HepG2 (cell line): Measurements from ENCODE around the gene MARS1. TPM values are rescaled to one million over a fixed set of nuclear protein-coding genes. Genes with fewer than 3 reads are reported as not detected.

Experiments used
- HHEX ChIP-seq: IDR thresholded peaks from 2 replicates; pipeline ENCODE4 v1.6.1; 2016; ENCODE audit warnings: control low read depth
- IRF2 ChIP-seq: IDR thresholded peaks from 2 replicates; pipeline ENCODE4 v1.6.1; 2018; ENCODE audit warnings: missing genetic modification reagents, missing compliant biosample characterization
- KDM5A ChIP-seq: fragments of 200-600 bp; sonication (generic); IDR thresholded peaks from 2 replicates; pipeline ENCODE4 v1.7.0; 2018; ENCODE audit warnings: antibody characterized with exemption, mild to moderate bottlenecking, low read length, borderline replicate concordance
- SALL1 ChIP-seq: sonication (generic); formaldehyde crosslinking; IDR thresholded peaks from 2 replicates; pipeline ENCODE4 v1.8.0; 2022; ENCODE audit warnings: mild to moderate bottlenecking, missing genetic modification reagents
- SAP130 ChIP-seq: IDR thresholded peaks from 2 replicates; pipeline ENCODE4 v1.6.1; 2016; ENCODE audit warnings: low read depth
- SMAD9 ChIP-seq: sonication (generic); formaldehyde crosslinking; IDR thresholded peaks from 2 replicates; pipeline ENCODE4 v1.5.1; 2020; ENCODE audit warnings: mild to moderate bottlenecking, missing genetic modification reagents
- ZNF441 ChIP-seq: sonication (generic); formaldehyde crosslinking; IDR thresholded peaks from 2 replicates; pipeline ENCODE4 v1.7.0; 2021; ENCODE audit warnings: missing genetic modification reagents, borderline replicate concordance
- ZNF775 ChIP-seq: sonication (generic); formaldehyde crosslinking; IDR thresholded peaks from 2 replicates; pipeline ENCODE4 v1.4.0; 2020; ENCODE audit warnings: missing genetic modification reagents, mild to moderate bottlenecking, moderate library complexity, borderline replicate concordance
- polyA plus RNA-seq, 8 experiments: library from polyadenylated mRNA; depleted of rRNA in 3 of 8; stranded (reverse) in 7 of 8; unstranded in 1 of 8; fragments of >200 nt; fragmentation: Illumina TruSeq in 4 of 8; extraction: Trizol in 4 of 8; gene quantifications; 2 replicates each; pipeline versions ENCODE4 v1.2.1 to v1.2.3, GENCODE V29; 2011 to 2016; ENCODE audit warnings: low read depth in 4 of 8, missing spikeins in 1 of 8, mixed read lengths in 1 of 8; ENCODE audit not compliant: insufficient read depth in 1 of 8
- total RNA-seq, 5 experiments: library from RNA; depleted of rRNA; stranded (reverse); fragments of >200 nt; fragmentation: Illumina TruSeq; extraction: Trizol; gene quantifications; 2 replicates each; pipeline ENCODE4 v1.2.3, GENCODE V29; 2016; ENCODE audit warnings: low read depth in 1 of 5
- TF ChIP-seq, protein P1 (sequence below): sonication (generic); formaldehyde crosslinking; IDR thresholded peaks from 2 replicates; pipeline ENCODE4 v1.5.0; 2020; ENCODE audit warnings: mild to moderate bottlenecking, missing genetic modification reagents, borderline replicate concordance
- TF ChIP-seq, protein P2 (sequence below): sonication (generic); formaldehyde crosslinking; IDR thresholded peaks from 2 replicates; pipeline ENCODE4 v1.8.0; 2023; ENCODE audit warnings: mild to moderate bottlenecking, missing genetic modification reagents
- TF ChIP-seq, protein P3 (sequence below): sonication (generic); formaldehyde crosslinking; IDR thresholded peaks from 2 replicates; pipeline ENCODE4 v1.4.0; 2020; ENCODE audit warnings: missing genetic modification reagents
- TF ChIP-seq, protein P4 (sequence below): sonication (generic); formaldehyde crosslinking; IDR thresholded peaks from 2 replicates; pipeline ENCODE4 v1.8.0; 2022; ENCODE audit warnings: mild to moderate bottlenecking, missing genetic modification reagents, borderline replicate concordance
- TF ChIP-seq, protein P5 (sequence below): sonication (generic); formaldehyde crosslinking; conservative IDR thresholded peaks from 2 replicates; pipeline ENCODE4 v1.4.0; 2020; ENCODE audit warnings: missing genetic modification reagents

The MARS1 gene
- total and polyA plus RNA-seq, 2 of the 13 experiments (the other 11 are each of a cell fraction or from before 2014, with no cell fraction given): 115 to 181 TPM

DNA sequence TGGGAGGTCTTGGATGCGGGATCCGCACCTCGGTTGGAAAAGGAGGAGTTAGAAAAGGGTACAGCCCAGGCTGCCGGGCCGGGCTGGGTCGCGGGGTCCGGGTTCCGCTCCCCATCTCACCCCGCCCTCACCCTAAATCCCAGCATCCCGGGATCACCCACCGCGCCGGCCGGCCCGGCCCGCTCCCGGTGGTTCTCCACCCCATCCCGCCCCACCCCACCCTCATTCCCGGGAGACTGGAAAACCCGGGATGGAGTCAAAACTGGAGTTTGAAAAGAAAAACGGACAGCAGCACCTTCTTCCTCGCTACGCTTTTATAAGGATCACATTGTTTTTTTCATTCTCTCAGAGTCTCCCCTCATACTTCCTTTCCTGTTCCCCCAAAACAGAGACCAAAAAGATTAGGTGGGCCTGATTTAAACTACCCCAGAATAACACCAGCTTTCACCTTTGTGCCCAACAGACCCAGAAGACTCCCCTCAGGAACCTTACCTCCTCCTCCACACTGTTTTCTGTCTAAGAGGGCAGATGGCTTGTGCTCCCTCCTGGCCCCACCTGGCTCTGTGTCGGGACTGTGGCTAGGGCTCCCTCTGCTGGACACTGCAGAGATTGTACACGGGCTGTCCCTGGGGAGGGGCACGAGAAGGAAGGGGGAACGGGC lies 25.5 kb upstream of the MARS1 start (continued):
- TF ChIP-seq, protein P1, sequence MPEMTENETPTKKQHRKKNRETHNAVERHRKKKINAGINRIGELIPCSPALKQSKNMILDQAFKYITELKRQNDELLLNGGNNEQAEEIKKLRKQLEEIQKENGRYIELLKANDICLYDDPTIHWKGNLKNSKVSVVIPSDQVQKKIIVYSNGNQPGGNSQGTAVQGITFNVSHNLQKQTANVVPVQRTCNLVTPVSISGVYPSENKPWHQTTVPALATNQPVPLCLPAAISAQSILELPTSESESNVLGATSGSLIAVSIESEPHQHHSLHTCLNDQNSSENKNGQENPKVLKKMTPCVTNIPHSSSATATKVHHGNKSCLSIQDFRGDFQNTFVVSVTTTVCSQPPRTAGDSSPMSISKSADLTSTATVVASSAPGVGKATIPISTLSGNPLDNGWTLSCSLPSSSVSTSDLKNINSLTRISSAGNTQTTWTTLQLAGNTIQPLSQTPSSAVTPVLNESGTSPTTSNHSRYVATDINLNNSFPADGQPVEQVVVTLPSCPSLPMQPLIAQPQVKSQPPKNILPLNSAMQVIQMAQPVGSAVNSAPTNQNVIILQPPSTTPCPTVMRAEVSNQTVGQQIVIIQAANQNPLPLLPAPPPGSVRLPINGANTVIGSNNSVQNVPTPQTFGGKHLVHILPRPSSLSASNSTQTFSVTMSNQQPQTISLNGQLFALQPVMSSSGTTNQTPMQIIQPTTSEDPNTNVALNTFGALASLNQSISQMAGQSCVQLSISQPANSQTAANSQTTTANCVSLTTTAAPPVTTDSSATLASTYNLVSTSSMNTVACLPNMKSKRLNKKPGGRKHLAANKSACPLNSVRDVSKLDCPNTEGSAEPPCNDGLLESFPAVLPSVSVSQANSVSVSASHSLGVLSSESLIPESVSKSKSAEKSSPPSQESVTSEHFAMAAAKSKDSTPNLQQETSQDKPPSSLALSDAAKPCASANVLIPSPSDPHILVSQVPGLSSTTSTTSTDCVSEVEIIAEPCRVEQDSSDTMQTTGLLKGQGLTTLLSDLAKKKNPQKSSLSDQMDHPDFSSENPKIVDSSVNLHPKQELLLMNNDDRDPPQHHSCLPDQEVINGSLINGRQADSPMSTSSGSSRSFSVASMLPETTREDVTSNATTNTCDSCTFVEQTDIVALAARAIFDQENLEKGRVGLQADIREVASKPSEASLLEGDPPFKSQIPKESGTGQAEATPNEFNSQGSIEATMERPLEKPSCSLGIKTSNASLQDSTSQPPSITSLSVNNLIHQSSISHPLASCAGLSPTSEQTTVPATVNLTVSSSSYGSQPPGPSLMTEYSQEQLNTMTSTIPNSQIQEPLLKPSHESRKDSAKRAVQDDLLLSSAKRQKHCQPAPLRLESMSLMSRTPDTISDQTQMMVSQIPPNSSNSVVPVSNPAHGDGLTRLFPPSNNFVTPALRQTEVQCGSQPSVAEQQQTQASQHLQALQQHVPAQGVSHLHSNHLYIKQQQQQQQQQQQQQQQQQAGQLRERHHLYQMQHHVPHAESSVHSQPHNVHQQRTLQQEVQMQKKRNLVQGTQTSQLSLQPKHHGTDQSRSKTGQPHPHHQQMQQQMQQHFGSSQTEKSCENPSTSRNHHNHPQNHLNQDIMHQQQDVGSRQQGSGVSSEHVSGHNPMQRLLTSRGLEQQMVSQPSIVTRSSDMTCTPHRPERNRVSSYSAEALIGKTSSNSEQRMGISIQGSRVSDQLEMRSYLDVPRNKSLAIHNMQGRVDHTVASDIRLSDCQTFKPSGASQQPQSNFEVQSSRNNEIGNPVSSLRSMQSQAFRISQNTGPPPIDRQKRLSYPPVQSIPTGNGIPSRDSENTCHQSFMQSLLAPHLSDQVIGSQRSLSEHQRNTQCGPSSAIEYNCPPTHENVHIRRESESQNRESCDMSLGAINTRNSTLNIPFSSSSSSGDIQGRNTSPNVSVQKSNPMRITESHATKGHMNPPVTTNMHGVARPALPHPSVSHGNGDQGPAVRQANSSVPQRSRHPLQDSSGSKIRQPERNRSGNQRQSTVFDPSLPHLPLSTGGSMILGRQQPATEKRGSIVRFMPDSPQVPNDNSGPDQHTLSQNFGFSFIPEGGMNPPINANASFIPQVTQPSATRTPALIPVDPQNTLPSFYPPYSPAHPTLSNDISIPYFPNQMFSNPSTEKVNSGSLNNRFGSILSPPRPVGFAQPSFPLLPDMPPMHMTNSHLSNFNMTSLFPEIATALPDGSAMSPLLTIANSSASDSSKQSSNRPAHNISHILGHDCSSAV (CRISPR knock-in tag): no peak
- TF ChIP-seq SAP130 (CRISPR knock-in tag) (peak; percentile 77), SMAD9 (CRISPR knock-in tag) (no peak), ZNF441 (CRISPR knock-in tag) (no peak), SALL1 (CRISPR knock-in tag) (peak; percentile 50; the same call in 1 of the 2 replicates), ZNF775 (no peak), HHEX (no peak), KDM5A (no peak), IRF2 (CRISPR knock-in tag) (peak; percentile 17; the same call in 1 of the 2 replicates)
- TF ChIP-seq, protein P2, sequence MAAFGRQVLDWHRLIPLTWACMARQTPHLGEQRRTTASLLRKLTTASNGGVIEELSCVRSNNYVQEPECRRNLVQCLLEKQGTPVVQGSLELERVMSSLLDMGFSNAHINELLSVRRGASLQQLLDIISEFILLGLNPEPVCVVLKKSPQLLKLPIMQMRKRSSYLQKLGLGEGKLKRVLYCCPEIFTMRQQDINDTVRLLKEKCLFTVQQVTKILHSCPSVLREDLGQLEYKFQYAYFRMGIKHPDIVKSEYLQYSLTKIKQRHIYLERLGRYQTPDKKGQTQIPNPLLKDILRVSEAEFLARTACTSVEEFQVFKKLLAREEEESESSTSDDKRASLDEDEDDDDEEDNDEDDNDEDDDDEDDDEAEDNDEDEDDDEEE (CRISPR knock-in tag): no peak
- TF ChIP-seq, protein P3, sequence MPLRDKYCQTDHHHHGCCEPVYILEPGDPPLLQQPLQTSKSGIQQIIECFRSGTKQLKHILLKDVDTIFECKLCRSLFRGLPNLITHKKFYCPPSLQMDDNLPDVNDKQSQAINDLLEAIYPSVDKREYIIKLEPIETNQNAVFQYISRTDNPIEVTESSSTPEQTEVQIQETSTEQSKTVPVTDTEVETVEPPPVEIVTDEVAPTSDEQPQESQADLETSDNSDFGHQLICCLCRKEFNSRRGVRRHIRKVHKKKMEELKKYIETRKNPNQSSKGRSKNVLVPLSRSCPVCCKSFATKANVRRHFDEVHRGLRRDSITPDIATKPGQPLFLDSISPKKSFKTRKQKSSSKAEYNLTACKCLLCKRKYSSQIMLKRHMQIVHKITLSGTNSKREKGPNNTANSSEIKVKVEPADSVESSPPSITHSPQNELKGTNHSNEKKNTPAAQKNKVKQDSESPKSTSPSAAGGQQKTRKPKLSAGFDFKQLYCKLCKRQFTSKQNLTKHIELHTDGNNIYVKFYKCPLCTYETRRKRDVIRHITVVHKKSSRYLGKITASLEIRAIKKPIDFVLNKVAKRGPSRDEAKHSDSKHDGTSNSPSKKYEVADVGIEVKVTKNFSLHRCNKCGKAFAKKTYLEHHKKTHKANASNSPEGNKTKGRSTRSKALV (CRISPR knock-in tag): no peak
- TF ChIP-seq, protein P4, sequence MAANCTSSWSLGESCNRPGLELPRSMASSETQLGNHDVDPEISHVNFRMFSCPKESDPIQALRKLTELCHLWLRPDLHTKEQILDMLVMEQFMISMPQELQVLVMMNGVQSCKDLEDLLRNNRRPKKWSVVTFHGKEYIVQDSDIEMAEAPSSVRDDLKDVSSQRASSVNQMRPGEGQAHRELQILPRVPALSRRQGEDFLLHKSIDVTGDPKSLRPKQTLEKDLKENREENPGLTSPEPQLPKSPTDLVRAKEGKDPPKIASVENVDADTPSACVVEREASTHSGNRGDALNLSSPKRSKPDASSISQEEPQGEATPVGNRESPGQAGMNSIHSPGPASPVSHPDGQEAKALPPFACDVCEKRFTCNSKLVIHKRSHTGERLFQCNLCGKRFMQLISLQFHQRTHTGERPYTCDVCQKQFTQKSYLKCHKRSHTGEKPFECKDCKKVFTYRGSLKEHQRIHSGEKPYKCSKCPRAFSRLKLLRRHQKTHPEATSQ (CRISPR knock-in tag): no peak
- TF ChIP-seq, protein P5, sequence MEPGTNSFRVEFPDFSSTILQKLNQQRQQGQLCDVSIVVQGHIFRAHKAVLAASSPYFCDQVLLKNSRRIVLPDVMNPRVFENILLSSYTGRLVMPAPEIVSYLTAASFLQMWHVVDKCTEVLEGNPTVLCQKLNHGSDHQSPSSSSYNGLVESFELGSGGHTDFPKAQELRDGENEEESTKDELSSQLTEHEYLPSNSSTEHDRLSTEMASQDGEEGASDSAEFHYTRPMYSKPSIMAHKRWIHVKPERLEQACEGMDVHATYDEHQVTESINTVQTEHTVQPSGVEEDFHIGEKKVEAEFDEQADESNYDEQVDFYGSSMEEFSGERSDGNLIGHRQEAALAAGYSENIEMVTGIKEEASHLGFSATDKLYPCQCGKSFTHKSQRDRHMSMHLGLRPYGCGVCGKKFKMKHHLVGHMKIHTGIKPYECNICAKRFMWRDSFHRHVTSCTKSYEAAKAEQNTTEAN (CRISPR knock-in tag): no peak
